Trophoblast cell (in vitro differentiated cells and primary cell): ENCODE data around the gene ANKAR.

Source experiments
- DNase-seq, 2 donors: peaks; one replicate each; pipeline ENCODE4 v3.0.0-alpha.2; 2016
- H2AFZ ChIP-seq: 2 replicates; pipeline ENCODE4 v1.6.1; 2013; ENCODE audit warnings: low read length, moderate library complexity, mild to moderate bottlenecking; ENCODE audit not compliant: insufficient read depth, poor library complexity
- H2AK5ac ChIP-seq: 2 replicates; pipeline ENCODE4 v1.6.1; 2013; ENCODE audit warnings: mild to moderate bottlenecking, low read length
- H2BK120ac ChIP-seq: 2 replicates; pipeline ENCODE4 v1.6.1; 2013; ENCODE audit warnings: low read length, mild to moderate bottlenecking, moderate library complexity; ENCODE audit not compliant: insufficient read depth, poor library complexity
- H2BK12ac ChIP-seq: 2 replicates; pipeline ENCODE4 v1.6.1; 2013; ENCODE audit warnings: mild to moderate bottlenecking, low read length, moderate library complexity
- H2BK5ac ChIP-seq: 2 replicates; pipeline ENCODE4 v1.6.1; 2013; ENCODE audit warnings: low read length, low read depth, moderate library complexity, mild to moderate bottlenecking; ENCODE audit not compliant: poor library complexity
- H3K14ac ChIP-seq: 2 replicates; pipeline ENCODE4 v1.6.1; 2013; ENCODE audit warnings: mild to moderate bottlenecking, low read length
- H3K18ac ChIP-seq: 2 replicates; pipeline ENCODE4 v1.6.1; 2013; ENCODE audit warnings: mild to moderate bottlenecking, low read length
- H3K23ac ChIP-seq: 2 replicates; pipeline ENCODE4 v1.6.1; 2013; ENCODE audit warnings: low read length
- H3K27ac ChIP-seq: 2 replicates; pipeline ENCODE4 v1.5.1; 2013; ENCODE audit warnings: low read depth, mild to moderate bottlenecking, inconsistent platforms, low read length, moderate library complexity
- H3K27me3 ChIP-seq: 2 replicates; pipeline ENCODE4 v1.6.1; 2013; ENCODE audit warnings: inconsistent platforms, mild to moderate bottlenecking, low read length, moderate library complexity; ENCODE audit not compliant: insufficient read depth
- H3K36me3 ChIP-seq, 2 experiments: 1 replicate in 1 of 2; 2 replicates in 1 of 2; pipeline ENCODE4 v1.6.1; 2013; ENCODE audit warnings: low read length in 2 of 2, mild to moderate bottlenecking in 2 of 2, moderate library complexity in 1 of 2; ENCODE audit not compliant: insufficient read depth in 2 of 2, control insufficient read depth in 1 of 2
- H3K4ac ChIP-seq: 2 replicates; pipeline ENCODE4 v1.6.1; 2013; ENCODE audit warnings: low read depth, mild to moderate bottlenecking, low read length, moderate library complexity
- H3K4me1 ChIP-seq, 2 experiments: 1 replicate in 1 of 2; 2 replicates in 1 of 2; pipeline ENCODE4 v1.6.1; 2013; ENCODE audit warnings: low read length in 2 of 2, mild to moderate bottlenecking in 2 of 2, moderate library complexity in 1 of 2; ENCODE audit not compliant: insufficient read depth in 2 of 2, control insufficient read depth in 1 of 2
- H3K4me2 ChIP-seq: 2 replicates; pipeline ENCODE4 v1.6.1; 2013; ENCODE audit warnings: inconsistent platforms, mild to moderate bottlenecking, low read length, moderate library complexity
- H3K4me3 ChIP-seq: 2 replicates; pipeline ENCODE4 v1.5.1; 2013; ENCODE audit warnings: mild to moderate bottlenecking, low read depth, low read length, inconsistent platforms
- H3K79me1 ChIP-seq: one replicate; pipeline ENCODE4 v1.6.1; 2013; ENCODE audit warnings: low read length
- H3K79me2 ChIP-seq: 2 replicates; pipeline ENCODE4 v1.6.1; 2013; ENCODE audit warnings: low read length, mild to moderate bottlenecking; ENCODE audit not compliant: control insufficient read depth, insufficient read depth, poor library complexity
- H3K9ac ChIP-seq: 2 replicates; pipeline ENCODE4 v1.6.1; 2013; ENCODE audit warnings: mild to moderate bottlenecking, low read length
- H3K9me3 ChIP-seq: 2 replicates; pipeline ENCODE4 v1.6.1; 2013; ENCODE audit warnings: low read depth, mild to moderate bottlenecking, control low read depth, inconsistent platforms, low read length; ENCODE audit not compliant: insufficient read depth
- H4K12ac ChIP-seq: 2 replicates; pipeline ENCODE4 v1.6.1; 2013; ENCODE audit warnings: low read depth, mild to moderate bottlenecking, low read length, moderate library complexity
- H4K8ac ChIP-seq: 2 replicates; pipeline ENCODE4 v1.6.1; 2013; ENCODE audit warnings: low read depth, mild to moderate bottlenecking, low read length, moderate library complexity
- H4K91ac ChIP-seq: one replicate; pipeline ENCODE4 v1.6.1; 2013; ENCODE audit warnings: low read depth, mild to moderate bottlenecking, low read length, moderate library complexity
- WGBS: extraction: QIAGEN DNeasy Blood & Tissue Kit; methylation state at CpG from one replicate; pipeline ENCODE4 v1.1.7; 2013; ENCODE audit warnings: missing lambda C conversion rate; ENCODE audit not compliant: insufficient read length, insufficient coverage; ENCODE audit errors: extremely low coverage; 5-methylcytosine and 5-hydroxymethylcytosine counted together

Gene ANKAR

GRCh38 chr2:189638301-189639006 lies 36.0 kb upstream of the ANKAR start:
- H4K12ac ChIP-seq = no peak overlapping the region
- no peaks in the 10 kb centered on the region for H3K27me3 ChIP-seq
- no peak overlapping the region for H2BK5ac ChIP-seq
- no peak overlapping the region for H4K91ac ChIP-seq
- no peaks in the 10 kb centered on the region for H3K79me1 ChIP-seq
- H3K4me2 ChIP-seq = no peak overlapping the region
- no peaks in the 10 kb centered on the region for H3K9me3 ChIP-seq
- no peak overlapping the region for H2AFZ ChIP-seq
- H3K4me3 ChIP-seq = no peak overlapping the region
- no peak overlapping the region for H3K14ac ChIP-seq
- no peak overlapping the region for H4K8ac ChIP-seq
- H2BK120ac ChIP-seq = no peak overlapping the region
- no peak overlapping the region for H3K23ac ChIP-seq
- no peaks in the 10 kb centered on the region for H3K36me3 ChIP-seq
- DNase-seq = no peak
- no peaks in the 10 kb centered on the region for H3K79me2 ChIP-seq
- H2BK12ac ChIP-seq = no peak overlapping the region
- no peak overlapping the region for H3K27ac ChIP-seq
- no CpG with 5 or more reads among the region's 4 CpGs for WGBS
- no peak overlapping the region for H2AK5ac ChIP-seq
- H3K18ac ChIP-seq = no peak overlapping the region
- no peak overlapping the region for H3K9ac ChIP-seq
- H3K4me1 ChIP-seq = no peaks in the 10 kb centered on the region
- no peak overlapping the region for H3K4ac ChIP-seq

DNA sequence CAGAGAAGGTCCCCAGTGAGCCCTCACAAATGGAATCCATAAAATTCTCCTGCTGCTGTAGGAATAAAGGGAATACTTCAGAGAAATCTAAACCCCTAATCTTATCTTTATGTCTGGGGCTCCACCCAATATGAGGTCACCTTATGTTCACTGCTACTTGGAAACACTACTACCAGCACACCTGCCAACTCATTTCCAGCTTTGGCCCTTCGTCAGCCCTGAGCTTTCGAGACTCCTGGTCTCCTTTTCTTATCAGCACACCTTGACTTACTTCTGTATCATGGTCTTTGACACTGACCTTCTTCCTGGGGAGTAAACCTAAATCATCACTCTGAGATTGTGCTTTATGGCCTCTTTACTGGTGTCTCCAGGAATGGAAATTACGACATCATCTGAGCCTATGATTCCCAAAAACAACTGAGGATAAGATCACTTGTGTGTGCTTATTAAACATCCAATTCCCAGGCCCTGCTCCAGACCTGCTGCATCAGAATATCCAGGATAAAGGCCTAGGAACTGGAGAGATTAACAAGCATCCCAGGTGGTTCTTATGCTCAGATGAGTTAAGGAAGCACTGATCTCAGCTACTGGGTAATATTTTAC lies 35.4 kb upstream of the ANKAR start:
- Histone ChIP-seq H4K91ac (no peak overlapping the region), H3K79me2 (no peaks in the 10 kb centered on the region), H2AFZ (no peak overlapping the region), H4K12ac (no peak overlapping the region), H3K27ac (no peak overlapping the region), H3K23ac (no peak overlapping the region), H3K9ac (no peak overlapping the region), H3K18ac (no peak overlapping the region), H3K79me1 (no peaks in the 10 kb centered on the region), H3K9me3 (no peaks in the 10 kb centered on the region), H2BK12ac (no peak overlapping the region), H2BK120ac (no peak overlapping the region), H3K27me3 (no peaks in the 10 kb centered on the region), H4K8ac (no peak overlapping the region), H3K36me3 (no peaks in the 10 kb centered on the region), H2BK5ac (no peak overlapping the region), H3K4me2 (no peak overlapping the region), H3K14ac (no peak overlapping the region), H3K4ac (no peak overlapping the region), H3K4me1 (no peaks in the 10 kb centered on the region), H2AK5ac (no peak overlapping the region), H3K4me3 (no peak overlapping the region)
- no CpG with 5 or more reads among the region's 3 CpGs for WGBS
- DNase-seq = peak; percentile 73 to 77

DNA sequence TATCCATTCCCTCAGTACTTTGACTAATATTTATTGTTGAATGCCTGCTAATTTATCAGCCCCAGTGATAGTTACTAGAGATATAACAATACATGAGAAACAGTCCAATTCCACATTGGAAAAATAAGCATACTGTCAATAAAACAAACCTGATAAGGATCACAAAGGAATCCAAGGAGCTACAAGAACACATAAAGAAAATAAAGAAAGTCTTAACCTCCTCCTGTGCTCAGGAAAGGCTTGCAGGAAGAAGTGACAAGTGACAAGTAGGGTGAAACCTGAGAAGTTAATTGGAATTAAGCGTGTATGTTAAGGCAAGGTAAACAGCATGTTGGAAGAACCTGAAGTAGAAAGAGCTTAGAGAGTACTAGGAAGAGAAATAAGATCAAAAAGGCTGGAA lies 33.5 kb upstream of the ANKAR start:
- Histone ChIP-seq H3K4me3 (no peak overlapping the region), H3K18ac (no peak overlapping the region), H3K27ac (no peak overlapping the region), H2AK5ac (no peak overlapping the region), H3K27me3 (no peaks in the 10 kb centered on the region), H2BK120ac (no peak overlapping the region), H4K12ac (no peak overlapping the region), H3K4me1 (no peaks in the 10 kb centered on the region), H3K79me1 (no peaks in the 10 kb centered on the region), H2AFZ (no peak overlapping the region), H3K4me2 (no peak overlapping the region), H2BK5ac (no peak overlapping the region), H4K8ac (no peak overlapping the region), H4K91ac (no peak overlapping the region), H3K9me3 (no peaks in the 10 kb centered on the region), H3K9ac (no peak overlapping the region), H3K23ac (no peak overlapping the region), H2BK12ac (no peak overlapping the region), H3K36me3 (no peaks in the 10 kb centered on the region), H3K79me2 (no peaks in the 10 kb centered on the region), H3K4ac (no peak overlapping the region), H3K14ac (no peak overlapping the region)
- no peak for DNase-seq
- WGBS = no CpG with 5 or more reads among the region's 1 CpG

GRCh38 chr2:189641590-189641989 lies 32.9 kb upstream of the ANKAR start:
- no peak overlapping the region for H3K4me3 ChIP-seq
- H3K18ac ChIP-seq = no peak overlapping the region
- H4K12ac ChIP-seq = no peak overlapping the region
- no peaks in the 10 kb centered on the region for H3K27me3 ChIP-seq
- no peak overlapping the region for H2BK120ac ChIP-seq
- no peaks in the 10 kb centered on the region for H3K4me1 ChIP-seq
- H4K91ac ChIP-seq = no peak overlapping the region
- no peaks in the 10 kb centered on the region for H3K36me3 ChIP-seq
- no peak overlapping the region for H2AK5ac ChIP-seq
- no peak overlapping the region for H3K9ac ChIP-seq
- no peak overlapping the region for H3K14ac ChIP-seq
- no peaks in the 10 kb centered on the region for H3K9me3 ChIP-seq
- H3K23ac ChIP-seq = no peak overlapping the region
- H2BK12ac ChIP-seq = no peak overlapping the region
- no CpG with 5 or more reads among the region's 2 CpGs for WGBS
- H3K27ac ChIP-seq = no peak overlapping the region
- no peak overlapping the region for H4K8ac ChIP-seq
- no peaks in the 10 kb centered on the region for H3K79me1 ChIP-seq
- no peaks in the 10 kb centered on the region for H3K79me2 ChIP-seq
- no peak overlapping the region for H3K4ac ChIP-seq
- H2AFZ ChIP-seq = no peak overlapping the region
- no peak for DNase-seq
- no peak overlapping the region for H2BK5ac ChIP-seq
- H3K4me2 ChIP-seq = no peak overlapping the region
